OCI-LY7 (cell line): Measurements from ENCODE around the gene EVI5.

Experiments
- CTCF ChIP-seq: fragments of 200-600 bp; sonication (generic); conservative IDR thresholded peaks from 2 replicates; pipeline ENCODE4 v1.5.1; 2014; ENCODE audit warnings: mild to moderate bottlenecking, antibody characterized with exemption, low read length, moderate library complexity, mixed read lengths
- EZH2phosphoT487 ChIP-seq: fragments of 200-600 bp; sonication (generic); IDR thresholded peaks from 2 replicates; pipeline ENCODE4 v1.6.1; 2018; ENCODE audit warnings: low read depth, borderline replicate concordance, mild to moderate bottlenecking, mixed run types, antibody characterized with exemption, low read length, moderate library complexity, mixed read lengths

- TF ChIP-seq EZH2phosphoT487 (no peak), CTCF (no peak)
Observed at GRCh38 chr1:92473781-92474495, 311.0 kb downstream of the EVI5 start.
